Measurements from ENCODE around the gene CIZ1. TPM values are rescaled to one million over a fixed set of nuclear protein-coding genes. Genes with fewer than 3 reads are reported as not detected.

CIZ1 gene
- total and polyA plus RNA-seq, 9 of the 15 experiments (the other 6 are each of a cell fraction or from before 2014, with no cell fraction given), result 6.6 to 329 (median 87.8) TPM

DNA sequence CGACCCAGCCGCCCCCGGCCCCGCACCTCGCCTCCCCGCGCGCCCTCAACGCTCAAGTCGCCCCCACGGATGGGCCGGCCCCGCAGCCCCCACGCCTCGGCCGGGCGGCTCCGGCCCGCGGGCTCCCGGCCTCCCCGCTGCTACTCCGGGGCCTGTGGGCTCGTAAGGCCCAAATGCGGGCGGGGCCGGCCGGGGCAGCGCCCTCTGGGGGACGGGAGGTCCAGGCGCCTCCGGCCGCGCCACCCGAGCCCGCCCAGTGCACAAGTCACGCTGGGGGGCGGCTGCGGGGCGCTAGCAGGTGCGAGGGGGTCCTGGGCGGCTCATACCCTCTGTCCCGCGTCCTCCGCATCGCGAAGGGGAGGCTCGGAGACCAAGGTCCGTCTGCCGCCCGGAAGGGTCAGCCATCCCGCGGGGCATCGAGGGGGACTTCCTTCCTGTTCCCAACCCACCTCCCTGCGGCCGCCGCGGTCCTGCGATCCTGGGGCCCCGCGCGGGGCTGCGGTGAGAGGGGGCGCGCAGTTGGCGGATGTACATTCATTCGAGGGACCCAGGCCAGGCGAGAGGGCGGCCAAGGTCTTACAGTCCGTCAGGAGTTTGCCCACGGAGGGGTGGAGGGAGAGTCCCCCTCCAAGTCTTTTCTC is at the start of gene CIZ1 (continued):
- TF ChIP-seq, protein P1, sequence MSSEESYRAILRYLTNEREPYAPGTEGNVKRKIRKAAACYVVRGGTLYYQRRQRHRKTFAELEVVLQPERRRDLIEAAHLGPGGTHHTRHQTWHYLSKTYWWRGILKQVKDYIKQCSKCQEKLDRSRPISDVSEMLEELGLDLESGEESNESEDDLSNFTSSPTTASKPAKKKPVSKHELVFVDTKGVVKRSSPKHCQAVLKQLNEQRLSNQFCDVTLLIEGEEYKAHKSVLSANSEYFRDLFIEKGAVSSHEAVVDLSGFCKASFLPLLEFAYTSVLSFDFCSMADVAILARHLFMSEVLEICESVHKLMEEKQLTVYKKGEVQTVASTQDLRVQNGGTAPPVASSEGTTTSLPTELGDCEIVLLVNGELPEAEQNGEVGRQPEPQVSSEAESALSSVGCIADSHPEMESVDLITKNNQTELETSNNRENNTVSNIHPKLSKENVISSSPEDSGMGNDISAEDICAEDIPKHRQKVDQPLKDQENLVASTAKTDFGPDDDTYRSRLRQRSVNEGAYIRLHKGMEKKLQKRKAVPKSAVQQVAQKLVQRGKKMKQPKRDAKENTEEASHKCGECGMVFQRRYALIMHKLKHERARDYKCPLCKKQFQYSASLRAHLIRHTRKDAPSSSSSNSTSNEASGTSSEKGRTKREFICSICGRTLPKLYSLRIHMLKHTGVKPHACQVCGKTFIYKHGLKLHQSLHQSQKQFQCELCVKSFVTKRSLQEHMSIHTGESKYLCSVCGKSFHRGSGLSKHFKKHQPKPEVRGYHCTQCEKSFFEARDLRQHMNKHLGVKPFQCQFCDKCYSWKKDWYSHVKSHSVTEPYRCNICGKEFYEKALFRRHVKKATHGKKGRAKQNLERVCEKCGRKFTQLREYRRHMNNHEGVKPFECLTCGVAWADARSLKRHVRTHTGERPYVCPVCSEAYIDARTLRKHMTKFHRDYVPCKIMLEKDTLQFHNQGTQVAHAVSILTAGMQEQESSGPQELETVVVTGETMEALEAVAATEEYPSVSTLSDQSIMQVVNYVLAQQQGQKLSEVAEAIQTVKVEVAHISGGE (CRISPR knock-in tag; IDR thresholded peaks at IDR 0.05), result peak in 1 of 3 experiments; percentile 43; a peak in 2 of 6 replicates
- no peak for TF ChIP-seq TEAD4 (IDR thresholded peaks at IDR 0.05; ENCODE audit: low read length)
- TF ChIP-seq TEAD4 (CRISPR knock-in tag; IDR thresholded peaks at IDR 0.05; ENCODE audit: borderline replicate concordance), result no peak
- TF ChIP-seq GATA2 (CRISPR knock-in tag; IDR thresholded peaks at IDR 0.05), result no peak
- peak; percentile 92 for TF ChIP-seq ELF2 (CRISPR knock-in tag; IDR thresholded peaks at IDR 0.05)
- TF ChIP-seq ZNF274 (IDR thresholded peaks at IDR 0.05; ENCODE audit: borderline replicate concordance, low read depth, low read length), result no peak
- TF ChIP-seq, protein P2, sequence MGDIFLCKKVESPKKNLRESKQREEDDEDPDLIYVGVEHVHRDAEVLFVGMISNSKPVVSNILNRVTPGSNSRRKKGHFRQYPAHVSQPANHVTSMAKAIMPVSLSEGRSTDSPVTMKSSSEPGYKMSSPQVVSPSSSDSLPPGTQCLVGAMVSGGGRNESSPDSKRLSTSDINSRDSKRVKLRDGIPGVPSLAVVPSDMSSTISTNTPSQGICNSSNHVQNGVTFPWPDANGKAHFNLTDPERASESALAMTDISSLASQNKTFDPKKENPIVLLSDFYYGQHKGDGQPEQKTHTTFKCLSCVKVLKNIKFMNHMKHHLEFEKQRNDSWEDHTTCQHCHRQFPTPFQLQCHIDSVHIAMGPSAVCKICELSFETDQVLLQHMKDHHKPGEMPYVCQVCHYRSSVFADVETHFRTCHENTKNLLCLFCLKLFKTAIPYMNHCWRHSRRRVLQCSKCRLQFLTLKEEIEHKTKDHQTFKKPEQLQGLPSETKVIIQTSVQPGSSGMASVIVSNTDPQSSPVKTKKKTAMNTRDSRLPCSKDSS (IDR thresholded peaks at IDR 0.05; ENCODE audit: low read depth, partially characterized antibody), result no peak
- no peak for TF ChIP-seq ZNF408 (CRISPR knock-in tag; IDR thresholded peaks at IDR 0.05; ENCODE audit: low read depth)
- TF ChIP-seq, protein P3, sequence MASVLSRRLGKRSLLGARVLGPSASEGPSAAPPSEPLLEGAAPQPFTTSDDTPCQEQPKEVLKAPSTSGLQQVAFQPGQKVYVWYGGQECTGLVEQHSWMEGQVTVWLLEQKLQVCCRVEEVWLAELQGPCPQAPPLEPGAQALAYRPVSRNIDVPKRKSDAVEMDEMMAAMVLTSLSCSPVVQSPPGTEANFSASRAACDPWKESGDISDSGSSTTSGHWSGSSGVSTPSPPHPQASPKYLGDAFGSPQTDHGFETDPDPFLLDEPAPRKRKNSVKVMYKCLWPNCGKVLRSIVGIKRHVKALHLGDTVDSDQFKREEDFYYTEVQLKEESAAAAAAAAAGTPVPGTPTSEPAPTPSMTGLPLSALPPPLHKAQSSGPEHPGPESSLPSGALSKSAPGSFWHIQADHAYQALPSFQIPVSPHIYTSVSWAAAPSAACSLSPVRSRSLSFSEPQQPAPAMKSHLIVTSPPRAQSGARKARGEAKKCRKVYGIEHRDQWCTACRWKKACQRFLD (CRISPR knock-in tag; IDR thresholded peaks at IDR 0.05), result no peak
- TF ChIP-seq MEF2A (IDR thresholded peaks at IDR 0.05; ENCODE audit: control insufficient read depth, low read depth, low read length), result 0 out of 2 replicates have a peak, but pooled peaks have one; percentile 26
- peak; percentile 86 for TF ChIP-seq HCFC1 (IDR thresholded peaks at IDR 0.05; ENCODE audit: low read depth, low read length)
- TF ChIP-seq YY1 (IDR thresholded peaks at IDR 0.05; ENCODE audit: borderline replicate concordance in 1 of 3, control insufficient read depth in 1 of 3, extremely low read depth in 1 of 3, insufficient read depth in 3 of 3, insufficient read length in 1 of 3, insufficient replicate concordance in 2 of 3, low read depth in 1 of 3, low read length in 2 of 3), result peak in 2 of 3 experiments; percentile 80 to 81
- TF ChIP-seq, protein P4, sequence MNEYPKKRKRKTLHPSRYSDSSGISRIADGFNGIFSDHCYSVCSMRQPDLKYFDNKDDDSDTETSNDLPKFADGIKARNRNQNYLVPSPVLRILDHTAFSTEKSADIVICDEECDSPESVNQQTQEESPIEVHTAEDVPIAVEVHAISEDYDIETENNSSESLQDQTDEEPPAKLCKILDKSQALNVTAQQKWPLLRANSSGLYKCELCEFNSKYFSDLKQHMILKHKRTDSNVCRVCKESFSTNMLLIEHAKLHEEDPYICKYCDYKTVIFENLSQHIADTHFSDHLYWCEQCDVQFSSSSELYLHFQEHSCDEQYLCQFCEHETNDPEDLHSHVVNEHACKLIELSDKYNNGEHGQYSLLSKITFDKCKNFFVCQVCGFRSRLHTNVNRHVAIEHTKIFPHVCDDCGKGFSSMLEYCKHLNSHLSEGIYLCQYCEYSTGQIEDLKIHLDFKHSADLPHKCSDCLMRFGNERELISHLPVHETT (CRISPR knock-in tag; conservative IDR thresholded peaks at IDR 0.05 in 1 of 2, IDR thresholded peaks at IDR 0.05 in 1 of 2), result no peak
- TF ChIP-seq, protein P5, sequence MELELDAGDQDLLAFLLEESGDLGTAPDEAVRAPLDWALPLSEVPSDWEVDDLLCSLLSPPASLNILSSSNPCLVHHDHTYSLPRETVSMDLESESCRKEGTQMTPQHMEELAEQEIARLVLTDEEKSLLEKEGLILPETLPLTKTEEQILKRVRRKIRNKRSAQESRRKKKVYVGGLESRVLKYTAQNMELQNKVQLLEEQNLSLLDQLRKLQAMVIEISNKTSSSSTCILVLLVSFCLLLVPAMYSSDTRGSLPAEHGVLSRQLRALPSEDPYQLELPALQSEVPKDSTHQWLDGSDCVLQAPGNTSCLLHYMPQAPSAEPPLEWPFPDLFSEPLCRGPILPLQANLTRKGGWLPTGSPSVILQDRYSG (tag; conservative IDR thresholded peaks at IDR 0.05; ENCODE audit: low read depth), result no peak
- TF ChIP-seq PRPF4 (IDR thresholded peaks at IDR 0.05; ENCODE audit: insufficient read depth, low read depth, low read length, poor library complexity, severe bottlenecking), result no peak

Measured in K562 (cell line).